ENCODE results near the gene ADAD2. TPM values are rescaled to one million over a fixed set of nuclear protein-coding genes. Genes with fewer than 3 reads are reported as not detected.

ADAD2 gene
- total and polyA plus RNA-seq, 2 of the 4 experiments (the other 2 are of a cell fraction) = not detected

- 10% methylated on average over 4 of the region's 18 CpGs; no CpG with 5 or more reads in 1 of the 2 experiments for WGBS, 2 experiments (ENCODE audit: extremely low coverage in 2 of 2, insufficient read length in 1 of 2)
- peak overlapping the region; percentile 22 for H2BK5ac ChIP-seq (ENCODE audit: low read depth, low read length, poor library complexity, severe bottlenecking)
- H3K14ac ChIP-seq (replicated peaks; ENCODE audit: low read depth, low read length) = 0 out of 2 replicates have a peak overlapping the region, but pooled peaks have one; percentile 4
- no peak overlapping the region for H3K23ac ChIP-seq (ENCODE audit: low read depth, low read length)
- peak; percentile 89 for DNase-seq
- H2AFZ ChIP-seq (replicated peaks; ENCODE audit: low read length, poor library complexity) = peak overlapping the region; percentile 84
- ATAC-seq (ENCODE audit: low read depth) = peak; percentile 98
- H3K18ac ChIP-seq (ENCODE audit: low read depth, low read length) = peak overlapping the region; percentile 10; the same call in 1 of the 2 replicates
- H3K56ac ChIP-seq (ENCODE audit: extremely low read depth, insufficient read depth, low read length) = no peak overlapping the region
- peak overlapping the region; percentile 34; the same call in 1 of the 3 replicates for H2BK15ac ChIP-seq (ENCODE audit: low read depth, low read length)
- H3K4me1 ChIP-seq (ENCODE audit: control insufficient read depth, insufficient read depth, low read length) = peaks cover 9% of the 10 kb centered on the region
- peak overlapping the region; percentile 78 for H4K91ac ChIP-seq (ENCODE audit: insufficient read depth, low read depth, low read length)
- no peaks in the 10 kb centered on the region for H3K79me1 ChIP-seq (ENCODE audit: low read depth in 1 of 2, low read length in 2 of 2)
- H3K4me2 ChIP-seq (ENCODE audit: low read depth, low read length) = peak overlapping the region; percentile 11; the same call in 1 of the 2 replicates
- no TSS peak for BruUV-seq (replicated peaks)
- no peaks in the 10 kb centered on the region for H3K36me3 ChIP-seq (ENCODE audit: control insufficient read depth, insufficient read depth, low read length)
- peak overlapping the region in 1 of 2 experiments; percentile 56; a peak in 2 of 4 replicates for H4K8ac ChIP-seq (ENCODE audit: low read depth in 2 of 2, low read length in 2 of 2)
- peak; percentile 87 for TF ChIP-seq NFE2L2 (IDR thresholded peaks at IDR 0.05; ENCODE audit: low read depth, low read length)
- TF ChIP-seq ELK1 (IDR thresholded peaks at IDR 0.05; ENCODE audit: borderline replicate concordance, low read depth, low read length) = no peak
- no peak for TF ChIP-seq SMC3 (IDR thresholded peaks at IDR 0.05; ENCODE audit: low read depth, low read length)
- TF ChIP-seq FOS (IDR thresholded peaks at IDR 0.05; ENCODE audit: low read depth, low read length) = peak; percentile 64
- TF ChIP-seq MAZ (IDR thresholded peaks at IDR 0.05; ENCODE audit: borderline replicate concordance, low read depth, low read length) = peak; percentile 59
- no peak for TF ChIP-seq USF2 (IDR thresholded peaks at IDR 0.05; ENCODE audit: low read depth, low read length)
- no peak for TF ChIP-seq BHLHE40 (IDR thresholded peaks at IDR 0.05; ENCODE audit: low read depth, low read length)
- no peak for TF ChIP-seq POLR2A (IDR thresholded peaks at IDR 0.05; ENCODE audit: low read depth, low read length)
- no peak for TF ChIP-seq RCOR1 (IDR thresholded peaks at IDR 0.05; ENCODE audit: insufficient replicate concordance, low read length)
- peak; percentile 56; the same call in 1 of the 2 replicates for TF ChIP-seq MAFK (IDR thresholded peaks at IDR 0.05; ENCODE audit: low read depth, low read length)
- TF ChIP-seq CEBPB (IDR thresholded peaks at IDR 0.05; ENCODE audit: low read depth, low read length) = no peak
- no peak for TF ChIP-seq CHD1 (IDR thresholded peaks at IDR 0.05; ENCODE audit: low read depth, low read length)
- intact Hi-C loops (cut with micrococcal nuclease) = no loop called here
- ChIA-PET CTCF (interaction anchor here (1.2 to 1.5 kb wide), 2 partner anchors 8 to 41 kb away, joined by 3 to 7 read pairs; partner anchors contain the start of gene TAF1C), POLR2A (ENCODE audit: unreplicated experiment) (interaction anchor here (0.6 to 0.9 kb wide), 3 partner anchors 10 to 74 kb away, joined by 3 to 4 read pairs (median 3); no protein-coding TSS in a partner anchor)
- H3K9me3 ChIP-seq (ENCODE audit: control insufficient read depth, insufficient read depth, low read length) = no peaks in the 10 kb centered on the region
- H4K5ac ChIP-seq (ENCODE audit: low read depth, low read length) = peak overlapping the region; percentile 72; the same call in 1 of the 2 replicates
- in situ Hi-C loops (cut with MboI; ENCODE audit: low sequenced_read_pairs) = no loop called here
- dilution Hi-C loops (cut with HindIII; ENCODE audit: low sequenced_read_pairs, unreplicated experiment) = no loop called here
- no peak overlapping the region for H3K9ac ChIP-seq (ENCODE audit: low read depth, low read length)
- peaks cover 13% of the 10 kb centered on the region for H3K27me3 ChIP-seq (ENCODE audit: control insufficient read depth, insufficient read depth, low read length)
- H3K4me3 ChIP-seq (ENCODE audit: insufficient read depth, low read depth, low read length) = no peak overlapping the region
- H3K27ac ChIP-seq (ENCODE audit: insufficient read depth, low read length) = peak overlapping the region; percentile 28
- H4K20me1 ChIP-seq (ENCODE audit: insufficient read depth, low read length) = no peaks in the 10 kb centered on the region
- peaks cover 6% of the 10 kb centered on the region; the same call in 1 of the 2 replicates for H3K9me1 ChIP-seq (ENCODE audit: insufficient read depth, low read length)
- peak overlapping the region; percentile 17 for H2AK9ac ChIP-seq (replicated peaks; ENCODE audit: low read depth, low read length, poor library complexity)
- peak overlapping the region; percentile 62 for H3K4ac ChIP-seq (ENCODE audit: low read depth, low read length)
- H2AK5ac ChIP-seq (ENCODE audit: low read depth, low read length) = peak overlapping the region; percentile 54; the same call in 1 of the 2 replicates
- peak overlapping the region; percentile 53 for H2BK20ac ChIP-seq (ENCODE audit: low read depth, low read length)
- peak overlapping the region; percentile 65 for H2BK120ac ChIP-seq (ENCODE audit: low read depth, low read length)
These were observed 37.4 kb downstream of the ADAD2 start for GRCh38 chr16:84228256-84228838.

All from IMR-90 (cell line).